ENCODE results near the gene NXPH4.

DNA sequence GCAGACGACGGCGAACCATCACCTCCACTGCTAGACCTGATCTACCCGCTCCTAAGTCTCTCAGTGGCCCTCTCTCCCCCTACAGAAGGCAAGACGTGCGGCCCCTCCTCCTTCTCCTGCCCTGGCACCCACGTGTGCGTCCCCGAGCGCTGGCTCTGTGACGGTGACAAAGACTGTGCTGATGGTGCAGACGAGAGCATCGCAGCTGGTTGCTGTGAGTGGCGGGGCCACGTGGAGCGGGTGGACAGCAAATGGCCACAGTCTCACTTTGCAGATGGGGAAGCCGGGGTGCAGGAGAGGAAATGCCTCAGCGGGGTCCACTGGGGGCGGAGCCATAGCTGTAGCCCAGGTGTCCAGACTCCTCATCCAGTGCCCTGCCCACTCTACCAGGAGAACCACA, 21.4 kb upstream of the NXPH4 start:
- TF ChIP-seq POLR2AphosphoS5 (IDR thresholded peaks at IDR 0.05), result no peak
- TF ChIP-seq EP300 (IDR thresholded peaks at IDR 0.05), result no peak
- TF ChIP-seq, protein P1, sequence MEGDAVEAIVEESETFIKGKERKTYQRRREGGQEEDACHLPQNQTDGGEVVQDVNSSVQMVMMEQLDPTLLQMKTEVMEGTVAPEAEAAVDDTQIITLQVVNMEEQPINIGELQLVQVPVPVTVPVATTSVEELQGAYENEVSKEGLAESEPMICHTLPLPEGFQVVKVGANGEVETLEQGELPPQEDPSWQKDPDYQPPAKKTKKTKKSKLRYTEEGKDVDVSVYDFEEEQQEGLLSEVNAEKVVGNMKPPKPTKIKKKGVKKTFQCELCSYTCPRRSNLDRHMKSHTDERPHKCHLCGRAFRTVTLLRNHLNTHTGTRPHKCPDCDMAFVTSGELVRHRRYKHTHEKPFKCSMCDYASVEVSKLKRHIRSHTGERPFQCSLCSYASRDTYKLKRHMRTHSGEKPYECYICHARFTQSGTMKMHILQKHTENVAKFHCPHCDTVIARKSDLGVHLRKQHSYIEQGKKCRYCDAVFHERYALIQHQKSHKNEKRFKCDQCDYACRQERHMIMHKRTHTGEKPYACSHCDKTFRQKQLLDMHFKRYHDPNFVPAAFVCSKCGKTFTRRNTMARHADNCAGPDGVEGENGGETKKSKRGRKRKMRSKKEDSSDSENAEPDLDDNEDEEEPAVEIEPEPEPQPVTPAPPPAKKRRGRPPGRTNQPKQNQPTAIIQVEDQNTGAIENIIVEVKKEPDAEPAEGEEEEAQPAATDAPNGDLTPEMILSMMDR (IDR thresholded peaks at IDR 0.05), result no peak

All from suprapubic skin (tissue), 4 donors.